ENCODE measurements around the gene AIG1. TPM values are rescaled to one million over a fixed set of nuclear protein-coding genes. Genes with fewer than 3 reads are reported as not detected.

AIG1 gene
- total RNA-seq, 2 experiments from 2014 or later: 7.4 to 8.4 TPM

DNA sequence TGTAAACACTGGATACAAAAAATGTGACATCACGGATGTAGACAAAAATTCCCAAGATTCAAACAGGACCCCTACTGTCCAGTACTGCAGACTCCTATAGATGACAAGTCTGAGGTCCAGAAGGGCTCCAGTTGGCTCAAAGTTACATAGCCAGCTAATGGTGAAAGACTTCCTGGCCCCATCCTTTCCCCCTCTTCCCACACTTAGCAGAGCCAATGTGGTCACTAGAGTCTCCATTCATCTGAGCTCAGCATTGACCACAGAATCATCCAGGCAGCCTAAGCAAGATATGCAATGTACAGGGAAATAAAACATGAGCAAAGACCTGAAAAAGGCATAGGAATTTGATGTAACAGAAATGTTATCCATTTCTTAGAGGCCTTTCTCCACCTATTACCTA lies 209.3 kb downstream of the AIG1 start:
- Mint-ChIP-seq H3K27me3 (no peaks in the 10 kb centered on the region), H3K36me3 (ENCODE audit: low read depth) (no peaks in the 10 kb centered on the region), H3K27ac (no peak overlapping the region), H3K4me1 (ENCODE audit: low read depth) (no peaks in the 10 kb centered on the region), H3K9me3 (peaks cover 7% of the 10 kb centered on the region), H3K4me3 (no peak overlapping the region)
- H3K27ac ChIP-seq (ENCODE audit: low read depth in 1 of 2, low read length in 2 of 2): no peak overlapping the region
- POLR2A ChIA-PET: no interaction called here
- ATAC-seq (ENCODE audit: poor library complexity) (no peak), DNase-seq (no peak)
- CTCF ChIA-PET: no interaction called here
- H3K4me3 ChIP-seq (ENCODE audit: low read length): no peak overlapping the region
- no peaks in the 10 kb centered on the region for H3K36me3 ChIP-seq (ENCODE audit: insufficient read depth, low read length)
- TF ChIP-seq, protein P1, sequence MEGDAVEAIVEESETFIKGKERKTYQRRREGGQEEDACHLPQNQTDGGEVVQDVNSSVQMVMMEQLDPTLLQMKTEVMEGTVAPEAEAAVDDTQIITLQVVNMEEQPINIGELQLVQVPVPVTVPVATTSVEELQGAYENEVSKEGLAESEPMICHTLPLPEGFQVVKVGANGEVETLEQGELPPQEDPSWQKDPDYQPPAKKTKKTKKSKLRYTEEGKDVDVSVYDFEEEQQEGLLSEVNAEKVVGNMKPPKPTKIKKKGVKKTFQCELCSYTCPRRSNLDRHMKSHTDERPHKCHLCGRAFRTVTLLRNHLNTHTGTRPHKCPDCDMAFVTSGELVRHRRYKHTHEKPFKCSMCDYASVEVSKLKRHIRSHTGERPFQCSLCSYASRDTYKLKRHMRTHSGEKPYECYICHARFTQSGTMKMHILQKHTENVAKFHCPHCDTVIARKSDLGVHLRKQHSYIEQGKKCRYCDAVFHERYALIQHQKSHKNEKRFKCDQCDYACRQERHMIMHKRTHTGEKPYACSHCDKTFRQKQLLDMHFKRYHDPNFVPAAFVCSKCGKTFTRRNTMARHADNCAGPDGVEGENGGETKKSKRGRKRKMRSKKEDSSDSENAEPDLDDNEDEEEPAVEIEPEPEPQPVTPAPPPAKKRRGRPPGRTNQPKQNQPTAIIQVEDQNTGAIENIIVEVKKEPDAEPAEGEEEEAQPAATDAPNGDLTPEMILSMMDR (IDR thresholded peaks at IDR 0.05): no peak
- H3K27me3 ChIP-seq (ENCODE audit: control insufficient read depth in 1 of 2, insufficient read depth in 2 of 2, low read length in 2 of 2): no peaks in the 10 kb centered on the region
- H3K4me1 ChIP-seq (ENCODE audit: insufficient read depth, low read length): no peaks in the 10 kb centered on the region
- intact Hi-C loops (cut with DNase I, micrococcal nuclease): no loop called here
- H3K9me3 ChIP-seq (ENCODE audit: control insufficient read depth in 1 of 2, insufficient read depth in 1 of 2, low read length in 2 of 2): peaks cover 0 to 4% of the 10 kb centered on the region in 2 experiments

DNA sequence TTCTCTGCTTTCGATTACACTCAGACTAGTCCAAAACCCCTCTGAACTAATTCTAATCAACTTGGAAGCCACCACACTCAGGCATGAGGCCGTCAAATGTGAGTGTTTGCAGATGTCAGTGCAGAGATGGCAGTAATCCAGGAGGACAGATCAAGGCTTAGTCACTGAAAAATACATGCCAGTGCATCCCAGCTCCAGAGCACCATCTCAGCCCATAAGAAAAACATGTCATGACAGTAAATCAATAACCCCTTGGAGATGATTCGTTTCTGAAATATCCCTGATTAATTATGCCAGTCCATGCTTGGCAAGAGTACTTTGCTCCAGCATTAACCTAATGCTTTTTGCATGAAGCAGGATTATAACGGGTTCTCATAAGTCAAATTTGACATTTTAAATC lies 210.3 kb downstream of the AIG1 start:
- H3K9me3 ChIP-seq (ENCODE audit: control insufficient read depth in 1 of 2, insufficient read depth in 1 of 2, low read length in 2 of 2): peaks cover 0 to 4% of the 10 kb centered on the region in 2 experiments
- H3K27ac Mint-ChIP-seq: no peak overlapping the region
- no peak for ATAC-seq (ENCODE audit: poor library complexity)
- ChIA-PET POLR2A (no interaction called here), CTCF (no interaction called here)
- H3K4me1 ChIP-seq (ENCODE audit: insufficient read depth, low read length): no peaks in the 10 kb centered on the region
- H3K27ac ChIP-seq (ENCODE audit: low read depth in 1 of 2, low read length in 2 of 2): no peak overlapping the region
- H3K36me3 Mint-ChIP-seq (ENCODE audit: low read depth): no peaks in the 10 kb centered on the region
- intact Hi-C loops (cut with DNase I, micrococcal nuclease): no loop called here
- DNase-seq: no peak
- no peak overlapping the region for H3K4me3 ChIP-seq (ENCODE audit: low read length)
- no peak overlapping the region for H3K4me3 Mint-ChIP-seq
- TF ChIP-seq, protein P1 (IDR thresholded peaks at IDR 0.05): no peak
- no peaks in the 10 kb centered on the region for H3K36me3 ChIP-seq (ENCODE audit: insufficient read depth, low read length)
- H3K9me3 Mint-ChIP-seq: peaks cover 7% of the 10 kb centered on the region
- no peaks in the 10 kb centered on the region for H3K27me3 ChIP-seq (ENCODE audit: control insufficient read depth in 1 of 2, insufficient read depth in 2 of 2, low read length in 2 of 2)
- H3K27me3 Mint-ChIP-seq: no peaks in the 10 kb centered on the region
- no peaks in the 10 kb centered on the region for H3K4me1 Mint-ChIP-seq (ENCODE audit: low read depth)

DNA sequence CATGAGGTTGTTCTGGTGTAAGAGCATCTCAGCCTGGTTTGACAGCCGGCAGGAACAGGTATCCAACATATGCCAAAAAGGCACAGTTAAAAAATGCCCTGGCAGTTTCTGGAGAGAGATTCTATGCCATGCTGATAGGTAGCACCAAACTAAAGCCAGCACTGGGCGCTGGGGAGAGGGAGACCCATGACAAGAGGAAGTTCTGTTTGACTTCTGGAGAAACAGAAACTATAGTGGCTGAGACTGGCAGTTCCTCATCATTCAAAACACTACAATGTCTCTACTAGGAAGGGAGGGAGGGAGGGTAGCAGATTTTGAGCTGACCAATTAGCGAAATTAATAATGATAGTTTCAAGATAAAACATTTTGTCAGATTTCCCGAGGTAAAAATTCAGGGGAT lies 215.7 kb downstream of the AIG1 start:
- TF ChIP-seq, protein P1 (IDR thresholded peaks at IDR 0.05): no peak
- DNase-seq (no peak), ATAC-seq (ENCODE audit: poor library complexity) (no peak)
- Histone ChIP-seq H3K4me3 (ENCODE audit: low read length) (no peak overlapping the region), H3K9me3 (ENCODE audit: control insufficient read depth in 1 of 2, insufficient read depth in 1 of 2, low read length in 2 of 2) (peaks cover 0 to 4% of the 10 kb centered on the region in 2 experiments), H3K36me3 (ENCODE audit: insufficient read depth, low read length) (no peaks in the 10 kb centered on the region), H3K4me1 (ENCODE audit: insufficient read depth, low read length) (no peaks in the 10 kb centered on the region), H3K27me3 (ENCODE audit: control insufficient read depth in 1 of 2, insufficient read depth in 2 of 2, low read length in 2 of 2) (no peaks in the 10 kb centered on the region), H3K27ac (ENCODE audit: low read depth in 1 of 2, low read length in 2 of 2) (no peak overlapping the region)
- intact Hi-C loops (cut with DNase I, micrococcal nuclease): no loop called here
- POLR2A ChIA-PET: no interaction called here
- Mint-ChIP-seq H3K4me1 (ENCODE audit: low read depth) (no peaks in the 10 kb centered on the region), H3K27ac (no peak overlapping the region), H3K4me3 (no peak overlapping the region), H3K36me3 (ENCODE audit: low read depth) (no peaks in the 10 kb centered on the region), H3K27me3 (no peaks in the 10 kb centered on the region), H3K9me3 (peaks cover 7% of the 10 kb centered on the region)
- CTCF ChIA-PET: interaction anchor here (1.0 to 1.2 kb wide), 2 partner anchors 583 to 1439 kb away, joined by 3 to 5 read pairs; no protein-coding TSS in a partner anchor
